GM12872 (cell line): ENCODE measurements around the gene CD300LD.

Experiments used
- CTCF ChIP-seq: IDR thresholded peaks from 3 replicates; pipeline ENCODE4 v1.5.1; 2011; ENCODE audit warnings: low read depth, mild to moderate bottlenecking, low read length, moderate library complexity; ENCODE audit not compliant: insufficient read depth

Gene CD300LD

DNA sequence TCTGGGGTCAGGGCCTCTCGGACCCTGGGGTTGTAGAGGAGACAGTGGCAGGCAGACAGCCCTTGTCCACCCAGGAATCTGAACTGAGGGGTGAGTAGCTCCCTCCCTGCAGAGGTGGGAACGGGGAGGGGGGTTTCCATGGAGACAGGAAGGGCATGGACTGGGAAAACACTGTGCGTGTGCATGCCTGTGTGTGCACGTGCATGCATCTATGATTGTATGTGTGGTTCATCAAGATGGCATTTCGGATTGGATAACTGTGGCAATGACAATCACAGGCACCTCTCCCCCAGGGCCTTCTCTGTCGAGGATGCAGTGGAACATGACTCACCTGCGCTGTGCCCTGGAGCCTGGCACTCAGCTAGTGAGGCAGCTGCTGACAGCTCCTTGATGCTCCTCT lies 40.0 kb downstream of the CD300LD start:
- no peak for TF ChIP-seq CTCF

DNA sequence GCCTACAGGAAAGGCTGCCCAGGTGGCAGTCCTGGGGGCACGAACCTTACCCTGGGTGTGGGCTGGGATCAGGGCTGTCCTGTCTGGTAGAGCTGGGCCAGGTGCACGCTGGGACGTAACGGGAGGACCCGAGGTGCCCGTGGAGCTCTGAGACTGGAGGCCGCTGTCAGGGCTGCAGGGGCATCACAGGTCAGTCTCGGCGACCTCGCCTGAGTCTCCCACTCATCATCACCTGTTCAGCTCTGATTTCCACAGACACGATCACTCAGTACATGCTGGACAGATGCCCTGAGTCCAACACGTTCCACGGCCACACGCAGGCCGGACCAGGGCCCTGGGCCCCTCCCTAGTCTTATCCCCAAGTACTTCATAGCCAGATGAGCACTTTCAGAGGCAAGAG lies 41.5 kb downstream of the CD300LD start:
- TF ChIP-seq CTCF, result no peak

GRCh38 chr17:74549343-74549742 lies 42.7 kb downstream of the CD300LD start:
- TF ChIP-seq CTCF, result no peak

- TF ChIP-seq CTCF, result no peak
Observed at GRCh38 chr17:74547736-74548135, 44.3 kb downstream of the CD300LD start.

GRCh38 chr17:74547264-74547663 lies 44.8 kb downstream of the CD300LD start:
- TF ChIP-seq CTCF, result no peak

- no peak for TF ChIP-seq CTCF
Observed at GRCh38 chr17:74546586-74546985, 45.5 kb downstream of the CD300LD start.

GRCh38 chr17:74545843-74546230 lies 46.2 kb downstream of the CD300LD start, which contains the start of gene CD300C:
Gene CD300C (minus strand): TSS chr17:74546115. CDS start chr17:74545782, 333 bp downstream.
- no peak for TF ChIP-seq CTCF
